GM12801 (cell line): ENCODE data around the gene SFSWAP.

ENCODE experiments used
- CTCF ChIP-seq: IDR thresholded peaks from one replicate; pipeline ENCODE4 v1.5.1; 2011; ENCODE audit warnings: control low read depth; ENCODE audit not compliant: insufficient read length; ENCODE audit errors: extremely low read depth

The SFSWAP gene

GRCh38 chr12:131703161-131703560 lies 7.7 kb upstream of the SFSWAP start:
- TF ChIP-seq CTCF = no peak

GRCh38 chr12:131704509-131704908 lies 6.4 kb upstream of the SFSWAP start:
- TF ChIP-seq CTCF = no peak

GRCh38 chr12:131709226-131709625 lies 1.7 kb upstream of the SFSWAP start:
- no peak for TF ChIP-seq CTCF

GRCh38 chr12:131711551-131712205 lies 788 bp downstream of the SFSWAP start:
- TF ChIP-seq CTCF = no peak

GRCh38 chr12:131713349-131713748 lies 2.5 kb downstream of the SFSWAP start:
- no peak for TF ChIP-seq CTCF

- TF ChIP-seq CTCF = no peak
Measured at GRCh38 chr12:131714759-131715158, 3.9 kb downstream of the SFSWAP start.

- no peak for TF ChIP-seq CTCF
Measured at GRCh38 chr12:131716282-131716681, 5.4 kb downstream of the SFSWAP start.

GRCh38 chr12:131720241-131720640 lies 9.4 kb downstream of the SFSWAP start:
- no peak for TF ChIP-seq CTCF
